B cell (primary cell): ENCODE measurements around the gene SLFN13. TPM values are rescaled to one million over a fixed set of nuclear protein-coding genes. Genes with fewer than 3 reads are reported as not detected.
"Not testable (repeated sequence)": the region's sequence is repeated elsewhere in the genome, so short reads cannot be mapped to it uniquely, and the experiment has no call there.

Experiments
- ATAC-seq: fragments of 200-7000 bp; cut with Tn5 transposase; one replicate; pipeline ENCODE4 v1.10.0; 2021; ENCODE audit warnings: low read depth, mild to moderate bottlenecking, moderate number of reproducible peaks, moderate library complexity
- CTCF ChIA-PET: fragments of 350-600 bp; sonication (Branson Sonifier 250); formaldehyde crosslinking; loops from one replicate; lab custom pipeline; 2021; ENCODE audit warnings: antibody characterized with exemption, inconsistent platforms; lab: Charles Lee
- POLR2A ChIA-PET: fragments of 350-600 bp; sonication (Branson Sonifier 250); formaldehyde crosslinking; loops from one replicate; lab custom pipeline; 2021; ENCODE audit warnings: antibody characterized with exemption; lab: Charles Lee
- DNase-seq: peaks from one replicate; pipeline ENCODE4 v3.0.0; 2013
- H2AFZ ChIP-seq: 2 replicates; pipeline ENCODE4 v1.6.1; 2012; ENCODE audit warnings: mild to moderate bottlenecking, low read depth, low read length; ENCODE audit not compliant: insufficient read depth, poor library complexity, severe bottlenecking
- H3K27ac ChIP-seq, 2 donors: 1 replicate in 1 of 2; 2 replicates in 1 of 2; pipeline ENCODE4 v1.5.1; 2012 to 2013; ENCODE audit warnings: low read length in 2 of 2, mild to moderate bottlenecking in 2 of 2, moderate library complexity in 1 of 2
- H3K27me3 ChIP-seq, 4 experiments: fragments of 200-600 bp in 1 of 4; sonication (generic) in 1 of 4; replicated peaks in 1 of 4; 1 replicate in 2 of 4; 2 replicates in 2 of 4; pipeline versions ENCODE4 v1.6.1 to v1.7.0; 2013 to 2016; ENCODE audit warnings: low read length in 3 of 4, mild to moderate bottlenecking in 2 of 4, mixed read lengths in 1 of 4, moderate library complexity in 1 of 4; ENCODE audit not compliant: insufficient read depth in 4 of 4, control insufficient read depth in 3 of 4; ENCODE audit errors: control extremely low read depth in 1 of 4
- H3K36me3 ChIP-seq, 2 experiments: replicated peaks in 1 of 2; 1 replicate in 1 of 2; 2 replicates in 1 of 2; pipeline versions ENCODE4 v1.6.1 to v1.7.1; 2013; ENCODE audit warnings: low read length in 1 of 2; ENCODE audit not compliant: insufficient read depth in 2 of 2, control insufficient read depth in 1 of 2; ENCODE audit errors: control extremely low read depth in 1 of 2, extremely low read depth in 1 of 2
- H3K4me1 ChIP-seq, 2 donors: fragments of 200-600 bp in 1 of 2; sonication (generic) in 1 of 2; 1 replicate in 1 of 2; 2 replicates in 1 of 2; pipeline versions ENCODE4 v1.5.1 to v1.6.1; 2013 to 2017; ENCODE audit warnings: low read length in 2 of 2; ENCODE audit not compliant: control insufficient read depth in 2 of 2, insufficient read depth in 2 of 2
- H3K4me2 ChIP-seq: replicated peaks from 2 replicates; pipeline ENCODE3; 2012; ENCODE audit warnings: mild to moderate bottlenecking, low read depth, low read length; ENCODE audit not compliant: poor library complexity, severe bottlenecking
- H3K4me3 ChIP-seq, 5 experiments: fragments of 200-600 bp in 1 of 5; sonication (generic) in 1 of 5; 1 replicate in 3 of 5; 2 replicates in 2 of 5; pipeline versions ENCODE4 v1.5.1 to v1.7.0; 2011 to 2016; ENCODE audit warnings: low read length in 4 of 5, mild to moderate bottlenecking in 4 of 5, low read depth in 2 of 5, control low read depth in 1 of 5, moderate library complexity in 1 of 5; ENCODE audit not compliant: insufficient read depth in 1 of 5; ENCODE audit errors: control extremely low read depth in 1 of 5, extremely low read depth in 1 of 5
- H3K79me2 ChIP-seq: fragments of 200-600 bp; sonication (generic); one replicate; pipeline ENCODE4 v1.6.0; 2016; ENCODE audit warnings: low read length; ENCODE audit not compliant: control insufficient read depth, insufficient read depth
- H3K9ac ChIP-seq: fragments of 200-600 bp; sonication (generic); 2 replicates; pipeline ENCODE4 v1.6.1; 2017; ENCODE audit warnings: mild to moderate bottlenecking, low read length, moderate library complexity
- H3K9me3 ChIP-seq, 3 donors: one replicate each; pipeline versions ENCODE4 v1.6.1 to v1.7.1; 2013; ENCODE audit warnings: low read length in 2 of 3; ENCODE audit not compliant: control insufficient read depth in 2 of 3, insufficient read depth in 1 of 3; ENCODE audit errors: control extremely low read depth in 1 of 3
- H4K20me1 ChIP-seq: 2 replicates; pipeline ENCODE4 v1.6.0; 2012; ENCODE audit warnings: mild to moderate bottlenecking, low read length; ENCODE audit not compliant: insufficient read depth, control insufficient read depth, poor library complexity, severe bottlenecking
- H3K27ac Mint-ChIP-seq: one replicate; pipeline ENCODE4 v1.8.0; 2021; ENCODE audit warnings: mixed read lengths
- H3K27me3 Mint-ChIP-seq: one replicate; pipeline ENCODE4 v1.8.0; 2021; ENCODE audit warnings: mixed read lengths
- H3K4me1 Mint-ChIP-seq: one replicate; pipeline ENCODE4 v1.8.0; 2021; ENCODE audit warnings: mixed read lengths
- H3K4me3 Mint-ChIP-seq: one replicate; pipeline ENCODE4 v1.8.0; 2021; ENCODE audit warnings: mixed read lengths
- H3K9me3 Mint-ChIP-seq: one replicate; pipeline ENCODE4 v1.8.0; 2022; ENCODE audit warnings: mixed read lengths; ENCODE audit not compliant: insufficient read depth
- CTCF ChIP-seq: fragments of 200-600 bp; IDR thresholded peaks from one replicate; pipeline ENCODE4 v1.8.0; 2022; ENCODE audit warnings: antibody characterized with exemption, mild to moderate bottlenecking
- EZH2 ChIP-seq: IDR thresholded peaks from 2 replicates; pipeline ENCODE4 v1.6.1; 2012; ENCODE audit warnings: borderline replicate concordance, low read depth, mild to moderate bottlenecking, moderate library complexity, low read length; ENCODE audit not compliant: insufficient read depth, poor library complexity, severe bottlenecking
- WGBS: methylation state at CpG from one replicate; pipeline ENCODE4 v1.1.5; 2013; ENCODE audit warnings: missing lambda C conversion rate; ENCODE audit not compliant: insufficient coverage; 5-methylcytosine and 5-hydroxymethylcytosine counted together
- intact Hi-C: fragments of 100-400 bp; cut with micrococcal nuclease; formaldehyde crosslinking; loops from one replicate; pipeline ENCODE4 v1.10.0; 2022
- polyA plus RNA-seq: library from polyadenylated mRNA; depleted of rRNA; stranded (reverse); fragments of >200 nt; gene quantifications from 2 replicates; pipeline ENCODE4 v1.2.3, GENCODE V29; 2012
- total RNA-seq, 2 donors: library from RNA; stranded (reverse); fragments of 120-200 nt in 1 of 2; gene quantifications; 1 replicate in 1 of 2; 2 replicates in 1 of 2; pipeline versions ENCODE4 v1.2.3 to v1.2.4, GENCODE V29; 2013 to 2022

The SLFN13 gene
- total and polyA plus RNA-seq, 2 donors (not counting 1 experiment from before 2014, with no cell fraction given), result 9.5 to 31.0 TPM

- POLR2A ChIA-PET, result no interaction called here
- ATAC-seq, result no peak
Observed at GRCh38 chr17:35416659-35417058, 31.9 kb downstream of the SLFN13 start.

GRCh38 chr17:35414707-35415106 lies 33.9 kb downstream of the SLFN13 start:
- POLR2A ChIA-PET, H3K79me2 ChIP-seq, H3K4me3 ChIP-seq, H3K4me3 Mint-ChIP-seq, H3K9ac ChIP-seq, H3K27me3 Mint-ChIP-seq, H2AFZ ChIP-seq, H3K9me3 Mint-ChIP-seq, H3K27me3 ChIP-seq, ATAC-seq, H3K4me1 Mint-ChIP-seq, intact Hi-C loops, DNase-seq, H3K36me3 ChIP-seq, H3K9me3 ChIP-seq, H3K4me2 ChIP-seq, H4K20me1 ChIP-seq, H3K27ac ChIP-seq, H3K27ac Mint-ChIP-seq, H3K4me1 ChIP-seq: not testable (repeated sequence)
- no CpG with 5 or more reads among the region's 2 CpGs for WGBS
- CTCF ChIA-PET, result interaction anchor here (1.1 kb wide), 1 partner anchor 33 kb away, joined by 3 read pairs; the partner anchor contains the start of gene SLFN13

More at GRCh38 chr17:35416659-35417058, 31.9 kb downstream of the SLFN13 start:
- TF ChIP-seq EZH2, result no peak
- no peak for TF ChIP-seq CTCF
- no peaks in the 10 kb centered on the region for H3K79me2 ChIP-seq
- H3K36me3 ChIP-seq, result peaks cover 0 to 5% of the 10 kb centered on the region in 2 experiments
- no peak overlapping the region for H3K4me2 ChIP-seq
- no peaks in the 10 kb centered on the region for H3K9me3 Mint-ChIP-seq
- H3K27me3 ChIP-seq, result no peaks in the 10 kb centered on the region
- H3K9me3 ChIP-seq, result no peaks in the 10 kb centered on the region
- H3K27me3 Mint-ChIP-seq, result no peaks in the 10 kb centered on the region
- no peak overlapping the region for H3K27ac Mint-ChIP-seq
- no peaks in the 10 kb centered on the region for H3K4me1 ChIP-seq
- no CpG with 5 or more reads among the region's 2 CpGs for WGBS
- intact Hi-C loops, result no loop called here
- no peak overlapping the region for H3K4me3 ChIP-seq
- CTCF ChIA-PET, result no interaction called here
- H2AFZ ChIP-seq, result no peak overlapping the region
- no peaks in the 10 kb centered on the region for H3K4me1 Mint-ChIP-seq
- no peak overlapping the region for H3K4me3 Mint-ChIP-seq
- no peak for DNase-seq
- no peak overlapping the region for H3K9ac ChIP-seq
- no peak overlapping the region for H3K27ac ChIP-seq
- H4K20me1 ChIP-seq, result no peaks in the 10 kb centered on the region
